GM23338 (cell line): ENCODE results near the gene BMPR1B. TPM values are rescaled to one million over a fixed set of nuclear protein-coding genes. Genes with fewer than 3 reads are reported as not detected.

Source experiments
- ATAC-seq: fragments of 200-7000 bp; cut with Tn5 transposase; 3 replicates; pipeline ENCODE4 v1.9.1; 2020
- DNase-seq: peaks from one replicate; pipeline ENCODE4 v3.0.0-alpha.2; 2015; ENCODE audit warnings: low spot score
- H2AFZ ChIP-seq: fragments of 200-600 bp; sonication (generic); 2 replicates; pipeline ENCODE4 v1.8.0; 2016; ENCODE audit warnings: antibody characterized with exemption, mild to moderate bottlenecking, moderate library complexity
- H3F3A ChIP-seq: fragments of 200-600 bp; sonication (generic); replicated peaks from 2 replicates; pipeline ENCODE4 v1.8.0; 2017; ENCODE audit warnings: antibody characterized with exemption, mixed run types, low read depth
- H3K27ac ChIP-seq: fragments of 200-600 bp; sonication (generic); 2 replicates; pipeline ENCODE4 v1.6.1; 2016; ENCODE audit warnings: low read depth
- H3K27me3 ChIP-seq: fragments of 200-600 bp; sonication (generic); 2 replicates; pipeline ENCODE4 v1.8.0; 2016; ENCODE audit warnings: mild to moderate bottlenecking, mixed run types, moderate library complexity; ENCODE audit not compliant: insufficient read depth
- H3K36me3 ChIP-seq: fragments of 200-600 bp; sonication (generic); 2 replicates; pipeline ENCODE4 v1.8.0; 2016; ENCODE audit warnings: mild to moderate bottlenecking; ENCODE audit not compliant: insufficient read depth
- H3K4me1 ChIP-seq: fragments of 200-600 bp; sonication (generic); 2 replicates; pipeline ENCODE4 v1.8.0; 2016; ENCODE audit warnings: mild to moderate bottlenecking, moderate library complexity; ENCODE audit not compliant: insufficient read depth
- H3K4me2 ChIP-seq: fragments of 200-600 bp; sonication (generic); 2 replicates; pipeline ENCODE4 v1.7.1; 2017; ENCODE audit warnings: mixed run types
- H3K4me3 ChIP-seq: fragments of 200-600 bp; sonication (generic); 2 replicates; pipeline ENCODE4 v1.6.1; 2016; ENCODE audit warnings: mixed run types
- H3K79me2 ChIP-seq: fragments of 200-600 bp; sonication (generic); replicated peaks from 2 replicates; pipeline ENCODE4 v1.8.0; 2017; ENCODE audit warnings: mild to moderate bottlenecking; ENCODE audit not compliant: insufficient read depth
- H3K9me2 ChIP-seq: fragments of 200-600 bp; sonication (generic); 2 replicates; pipeline ENCODE4 v1.8.0; 2017; ENCODE audit not compliant: insufficient read depth
- H4K20me1 ChIP-seq: fragments of 200-600 bp; sonication (generic); replicated peaks from 2 replicates; pipeline ENCODE4 v1.8.0; 2017; ENCODE audit warnings: mild to moderate bottlenecking; ENCODE audit not compliant: insufficient read depth
- H3K27ac Mint-ChIP-seq: 2 replicates; pipeline ENCODE4 v1.8.0; 2020; ENCODE audit warnings: inconsistent platforms, mild to moderate bottlenecking, moderate library complexity, mixed read lengths
- H3K27me3 Mint-ChIP-seq: 3 replicates; pipeline ENCODE4 v1.8.0; 2022; ENCODE audit warnings: low read depth, mild to moderate bottlenecking, moderate library complexity, mixed read lengths, inconsistent platforms; ENCODE audit not compliant: insufficient read depth, poor library complexity
- H3K36me3 Mint-ChIP-seq: 3 replicates; pipeline ENCODE4 v1.8.0; 2021; ENCODE audit warnings: low read depth, mild to moderate bottlenecking, inconsistent platforms, moderate library complexity, mixed read lengths
- H3K4me1 Mint-ChIP-seq: 3 replicates; pipeline ENCODE4 v1.8.0; 2020; ENCODE audit warnings: mild to moderate bottlenecking, inconsistent platforms, mixed read lengths
- H3K4me3 Mint-ChIP-seq: 3 replicates; pipeline ENCODE4 v1.8.0; 2021; ENCODE audit warnings: moderate library complexity, mild to moderate bottlenecking, inconsistent platforms, mixed read lengths
- H3K9me3 Mint-ChIP-seq: 3 replicates; pipeline ENCODE4 v1.8.0; 2020; ENCODE audit warnings: moderate library complexity, mild to moderate bottlenecking, inconsistent platforms, mixed read lengths
- CREB1 ChIP-seq: fragments of 250-450 bp; sonication (Bioruptor Pico); IDR thresholded peaks from 2 replicates; pipeline ENCODE4 v1.5.0; 2020; ENCODE audit warnings: low read depth, mild to moderate bottlenecking, moderate library complexity
- STAT1 ChIP-seq: IDR thresholded peaks from one replicate; pipeline ENCODE4 v1.6.1; 2016; ENCODE audit warnings: antibody characterized with exemption; ENCODE audit not compliant: unreplicated experiment
- ZNF114 ChIP-seq: fragments of 250-450 bp; sonication (Bioruptor Pico); IDR thresholded peaks from 2 replicates; pipeline ENCODE4 v1.5.0; 2020; ENCODE audit warnings: mild to moderate bottlenecking, moderate library complexity
- ZNF331 ChIP-seq: fragments of 250-450 bp; sonication (Bioruptor Pico); IDR thresholded peaks from 2 replicates; pipeline ENCODE4 v1.5.0; 2020; ENCODE audit warnings: low read depth, mild to moderate bottlenecking, moderate library complexity
- polyA plus RNA-seq: library from polyadenylated mRNA; unstranded; fragments of >200 nt; fragmentation: Nextera tagmentation; extraction: Ambion mirVana; gene quantifications from 2 replicates; pipeline ENCODE4 v1.2.1, GENCODE V29; 2016
- total RNA-seq: library from RNA; depleted of rRNA; stranded (reverse); fragments of >200 nt; shearing (Covaris generic); gene quantifications from 2 replicates; pipeline ENCODE4 v1.2.3, GENCODE V29; 2014
- TF ChIP-seq, protein P1 (sequence below): IDR thresholded peaks from 2 replicates; pipeline ENCODE4 v1.6.1; 2016; ENCODE audit warnings: antibody characterized with exemption
- TF ChIP-seq, protein P2 (sequence below), 2 experiments: fragments of 200-600 bp in 1 of 2; sonication (generic) in 1 of 2; conservative IDR thresholded peaks; 2 replicates each; pipeline versions ENCODE4 v1.5.1 to v1.6.1; 2016 to 2017; ENCODE audit warnings: antibody characterized with exemption in 2 of 2, low read depth in 2 of 2, mild to moderate bottlenecking in 2 of 2, moderate library complexity in 1 of 2
- TF ChIP-seq, protein P3 (sequence below): IDR thresholded peaks from one replicate; pipeline ENCODE4 v1.6.1; 2018; ENCODE audit warnings: antibody characterized with exemption; ENCODE audit not compliant: unreplicated experiment
- TF ChIP-seq, protein P4 (sequence below): fragments of 250-450 bp; sonication (Bioruptor Pico); IDR thresholded peaks from 2 replicates; pipeline ENCODE4 v1.5.0; 2020; ENCODE audit warnings: mild to moderate bottlenecking, moderate library complexity

BMPR1B gene
- total and polyA plus RNA-seq, 2 experiments from 2014 or later = 0.48 to 1.0 TPM

DNA sequence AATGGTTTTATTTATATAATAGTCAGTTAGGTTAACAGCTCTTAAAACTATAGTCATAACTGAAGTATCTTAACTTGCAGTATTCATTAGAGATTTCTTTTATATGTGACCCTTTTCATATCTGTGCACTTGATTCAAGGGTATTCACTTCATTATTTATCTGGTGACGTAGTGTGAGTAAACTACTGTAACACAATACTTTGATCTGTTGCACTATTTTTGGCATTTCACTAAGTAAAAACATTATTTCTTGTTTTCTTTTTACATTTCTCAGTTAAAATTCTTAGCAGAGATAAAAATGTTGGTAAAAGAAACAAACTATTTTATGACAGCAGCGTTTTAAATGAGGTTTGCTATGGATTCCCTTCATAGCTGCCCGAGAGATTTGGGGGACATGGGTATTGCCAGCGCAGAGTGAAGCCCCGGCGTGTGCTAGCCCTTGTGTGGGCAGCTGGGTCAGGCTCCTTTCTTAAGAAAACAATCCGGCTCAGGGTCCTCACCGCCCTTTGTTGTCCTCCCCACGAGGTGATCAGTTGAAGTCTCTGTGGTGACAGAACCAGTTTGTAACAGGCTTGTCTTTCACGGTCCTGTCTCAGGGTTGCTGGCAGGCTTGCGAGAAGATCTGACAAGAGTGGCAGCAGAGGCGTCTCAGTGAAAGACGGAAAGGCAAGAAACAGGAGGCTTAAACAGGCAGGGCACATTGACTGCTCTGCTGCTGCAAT lies 293.4 kb downstream of the BMPR1B start:
- Histone ChIP-seq H3K4me1 (no peaks in the 10 kb centered on the region), H3K79me2 (no peaks in the 10 kb centered on the region), H2AFZ (peak overlapping the region; percentile 81; the same call in 1 of the 2 replicates), H3K27me3 (no peaks in the 10 kb centered on the region), H3K9me2 (no peaks in the 10 kb centered on the region), H3K36me3 (no peaks in the 10 kb centered on the region), H3K4me2 (no peak overlapping the region), H4K20me1 (no peaks in the 10 kb centered on the region), H3F3A (no peaks in the 10 kb centered on the region), H3K4me3 (no peak overlapping the region), H3K27ac (no peak overlapping the region)
- H3K36me3 Mint-ChIP-seq = no peaks in the 10 kb centered on the region
- H3K4me3 Mint-ChIP-seq = no peak overlapping the region
- H3K27me3 Mint-ChIP-seq = no peaks in the 10 kb centered on the region
- ATAC-seq = peak; percentile 84
- H3K4me1 Mint-ChIP-seq = peaks cover 5% of the 10 kb centered on the region; the same call in 2 of the 3 replicates
- DNase-seq = peak; percentile 40
- TF ChIP-seq, protein P1, sequence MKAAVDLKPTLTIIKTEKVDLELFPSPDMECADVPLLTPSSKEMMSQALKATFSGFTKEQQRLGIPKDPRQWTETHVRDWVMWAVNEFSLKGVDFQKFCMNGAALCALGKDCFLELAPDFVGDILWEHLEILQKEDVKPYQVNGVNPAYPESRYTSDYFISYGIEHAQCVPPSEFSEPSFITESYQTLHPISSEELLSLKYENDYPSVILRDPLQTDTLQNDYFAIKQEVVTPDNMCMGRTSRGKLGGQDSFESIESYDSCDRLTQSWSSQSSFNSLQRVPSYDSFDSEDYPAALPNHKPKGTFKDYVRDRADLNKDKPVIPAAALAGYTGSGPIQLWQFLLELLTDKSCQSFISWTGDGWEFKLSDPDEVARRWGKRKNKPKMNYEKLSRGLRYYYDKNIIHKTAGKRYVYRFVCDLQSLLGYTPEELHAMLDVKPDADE = no peak
- TF ChIP-seq, protein P2, sequence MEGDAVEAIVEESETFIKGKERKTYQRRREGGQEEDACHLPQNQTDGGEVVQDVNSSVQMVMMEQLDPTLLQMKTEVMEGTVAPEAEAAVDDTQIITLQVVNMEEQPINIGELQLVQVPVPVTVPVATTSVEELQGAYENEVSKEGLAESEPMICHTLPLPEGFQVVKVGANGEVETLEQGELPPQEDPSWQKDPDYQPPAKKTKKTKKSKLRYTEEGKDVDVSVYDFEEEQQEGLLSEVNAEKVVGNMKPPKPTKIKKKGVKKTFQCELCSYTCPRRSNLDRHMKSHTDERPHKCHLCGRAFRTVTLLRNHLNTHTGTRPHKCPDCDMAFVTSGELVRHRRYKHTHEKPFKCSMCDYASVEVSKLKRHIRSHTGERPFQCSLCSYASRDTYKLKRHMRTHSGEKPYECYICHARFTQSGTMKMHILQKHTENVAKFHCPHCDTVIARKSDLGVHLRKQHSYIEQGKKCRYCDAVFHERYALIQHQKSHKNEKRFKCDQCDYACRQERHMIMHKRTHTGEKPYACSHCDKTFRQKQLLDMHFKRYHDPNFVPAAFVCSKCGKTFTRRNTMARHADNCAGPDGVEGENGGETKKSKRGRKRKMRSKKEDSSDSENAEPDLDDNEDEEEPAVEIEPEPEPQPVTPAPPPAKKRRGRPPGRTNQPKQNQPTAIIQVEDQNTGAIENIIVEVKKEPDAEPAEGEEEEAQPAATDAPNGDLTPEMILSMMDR (conservative IDR thresholded peaks at IDR 0.05; ENCODE audit: low read depth in 2 of 2) = no peak
- TF ChIP-seq, protein P3, sequence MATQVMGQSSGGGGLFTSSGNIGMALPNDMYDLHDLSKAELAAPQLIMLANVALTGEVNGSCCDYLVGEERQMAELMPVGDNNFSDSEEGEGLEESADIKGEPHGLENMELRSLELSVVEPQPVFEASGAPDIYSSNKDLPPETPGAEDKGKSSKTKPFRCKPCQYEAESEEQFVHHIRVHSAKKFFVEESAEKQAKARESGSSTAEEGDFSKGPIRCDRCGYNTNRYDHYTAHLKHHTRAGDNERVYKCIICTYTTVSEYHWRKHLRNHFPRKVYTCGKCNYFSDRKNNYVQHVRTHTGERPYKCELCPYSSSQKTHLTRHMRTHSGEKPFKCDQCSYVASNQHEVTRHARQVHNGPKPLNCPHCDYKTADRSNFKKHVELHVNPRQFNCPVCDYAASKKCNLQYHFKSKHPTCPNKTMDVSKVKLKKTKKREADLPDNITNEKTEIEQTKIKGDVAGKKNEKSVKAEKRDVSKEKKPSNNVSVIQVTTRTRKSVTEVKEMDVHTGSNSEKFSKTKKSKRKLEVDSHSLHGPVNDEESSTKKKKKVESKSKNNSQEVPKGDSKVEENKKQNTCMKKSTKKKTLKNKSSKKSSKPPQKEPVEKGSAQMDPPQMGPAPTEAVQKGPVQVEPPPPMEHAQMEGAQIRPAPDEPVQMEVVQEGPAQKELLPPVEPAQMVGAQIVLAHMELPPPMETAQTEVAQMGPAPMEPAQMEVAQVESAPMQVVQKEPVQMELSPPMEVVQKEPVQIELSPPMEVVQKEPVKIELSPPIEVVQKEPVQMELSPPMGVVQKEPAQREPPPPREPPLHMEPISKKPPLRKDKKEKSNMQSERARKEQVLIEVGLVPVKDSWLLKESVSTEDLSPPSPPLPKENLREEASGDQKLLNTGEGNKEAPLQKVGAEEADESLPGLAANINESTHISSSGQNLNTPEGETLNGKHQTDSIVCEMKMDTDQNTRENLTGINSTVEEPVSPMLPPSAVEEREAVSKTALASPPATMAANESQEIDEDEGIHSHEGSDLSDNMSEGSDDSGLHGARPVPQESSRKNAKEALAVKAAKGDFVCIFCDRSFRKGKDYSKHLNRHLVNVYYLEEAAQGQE = no peak
- no peaks in the 10 kb centered on the region for H3K9me3 Mint-ChIP-seq
- H3K27ac Mint-ChIP-seq = peak overlapping the region; percentile 31; the same call in 1 of the 2 replicates

DNA sequence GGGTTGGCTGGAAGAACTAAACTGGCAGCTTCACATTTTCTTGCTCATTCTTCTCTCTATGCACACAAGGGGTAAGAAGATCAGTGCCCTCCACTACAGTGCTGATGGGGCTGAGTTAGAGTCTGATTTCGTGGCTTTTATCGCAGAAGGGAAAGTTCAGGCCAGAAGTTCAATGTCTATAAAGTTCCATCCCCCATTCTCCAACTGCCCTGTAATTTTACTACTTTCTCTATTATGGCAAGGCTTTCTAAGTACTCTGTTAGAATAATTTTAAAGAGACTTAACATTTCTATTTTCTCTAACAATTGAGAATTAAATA lies 293.9 kb downstream of the BMPR1B start:
- H3K36me3 ChIP-seq = no peaks in the 10 kb centered on the region
- Mint-ChIP-seq H3K9me3 (no peaks in the 10 kb centered on the region), H3K4me1 (peaks cover 5% of the 10 kb centered on the region; the same call in 2 of the 3 replicates), H3K36me3 (no peaks in the 10 kb centered on the region), H3K4me3 (no peak overlapping the region), H3K27ac (no peak overlapping the region), H3K27me3 (no peaks in the 10 kb centered on the region)
- H3K4me2 ChIP-seq = no peak overlapping the region
- H3F3A ChIP-seq = no peaks in the 10 kb centered on the region
- H3K27me3 ChIP-seq = no peaks in the 10 kb centered on the region
- no peak for DNase-seq
- no peaks in the 10 kb centered on the region for H3K9me2 ChIP-seq
- no peak overlapping the region for H3K4me3 ChIP-seq
- H3K79me2 ChIP-seq = no peaks in the 10 kb centered on the region
- H3K4me1 ChIP-seq = no peaks in the 10 kb centered on the region
- no peak for ATAC-seq
- H4K20me1 ChIP-seq = no peaks in the 10 kb centered on the region
- no peak overlapping the region for H3K27ac ChIP-seq
- peak overlapping the region; percentile 81; the same call in 1 of the 2 replicates for H2AFZ ChIP-seq
- TF ChIP-seq STAT1 = no peak
- TF ChIP-seq ZNF331 (CRISPR knock-in tag) = no peak
- TF ChIP-seq CREB1 (CRISPR knock-in tag) = no peak
- TF ChIP-seq, protein P4, sequence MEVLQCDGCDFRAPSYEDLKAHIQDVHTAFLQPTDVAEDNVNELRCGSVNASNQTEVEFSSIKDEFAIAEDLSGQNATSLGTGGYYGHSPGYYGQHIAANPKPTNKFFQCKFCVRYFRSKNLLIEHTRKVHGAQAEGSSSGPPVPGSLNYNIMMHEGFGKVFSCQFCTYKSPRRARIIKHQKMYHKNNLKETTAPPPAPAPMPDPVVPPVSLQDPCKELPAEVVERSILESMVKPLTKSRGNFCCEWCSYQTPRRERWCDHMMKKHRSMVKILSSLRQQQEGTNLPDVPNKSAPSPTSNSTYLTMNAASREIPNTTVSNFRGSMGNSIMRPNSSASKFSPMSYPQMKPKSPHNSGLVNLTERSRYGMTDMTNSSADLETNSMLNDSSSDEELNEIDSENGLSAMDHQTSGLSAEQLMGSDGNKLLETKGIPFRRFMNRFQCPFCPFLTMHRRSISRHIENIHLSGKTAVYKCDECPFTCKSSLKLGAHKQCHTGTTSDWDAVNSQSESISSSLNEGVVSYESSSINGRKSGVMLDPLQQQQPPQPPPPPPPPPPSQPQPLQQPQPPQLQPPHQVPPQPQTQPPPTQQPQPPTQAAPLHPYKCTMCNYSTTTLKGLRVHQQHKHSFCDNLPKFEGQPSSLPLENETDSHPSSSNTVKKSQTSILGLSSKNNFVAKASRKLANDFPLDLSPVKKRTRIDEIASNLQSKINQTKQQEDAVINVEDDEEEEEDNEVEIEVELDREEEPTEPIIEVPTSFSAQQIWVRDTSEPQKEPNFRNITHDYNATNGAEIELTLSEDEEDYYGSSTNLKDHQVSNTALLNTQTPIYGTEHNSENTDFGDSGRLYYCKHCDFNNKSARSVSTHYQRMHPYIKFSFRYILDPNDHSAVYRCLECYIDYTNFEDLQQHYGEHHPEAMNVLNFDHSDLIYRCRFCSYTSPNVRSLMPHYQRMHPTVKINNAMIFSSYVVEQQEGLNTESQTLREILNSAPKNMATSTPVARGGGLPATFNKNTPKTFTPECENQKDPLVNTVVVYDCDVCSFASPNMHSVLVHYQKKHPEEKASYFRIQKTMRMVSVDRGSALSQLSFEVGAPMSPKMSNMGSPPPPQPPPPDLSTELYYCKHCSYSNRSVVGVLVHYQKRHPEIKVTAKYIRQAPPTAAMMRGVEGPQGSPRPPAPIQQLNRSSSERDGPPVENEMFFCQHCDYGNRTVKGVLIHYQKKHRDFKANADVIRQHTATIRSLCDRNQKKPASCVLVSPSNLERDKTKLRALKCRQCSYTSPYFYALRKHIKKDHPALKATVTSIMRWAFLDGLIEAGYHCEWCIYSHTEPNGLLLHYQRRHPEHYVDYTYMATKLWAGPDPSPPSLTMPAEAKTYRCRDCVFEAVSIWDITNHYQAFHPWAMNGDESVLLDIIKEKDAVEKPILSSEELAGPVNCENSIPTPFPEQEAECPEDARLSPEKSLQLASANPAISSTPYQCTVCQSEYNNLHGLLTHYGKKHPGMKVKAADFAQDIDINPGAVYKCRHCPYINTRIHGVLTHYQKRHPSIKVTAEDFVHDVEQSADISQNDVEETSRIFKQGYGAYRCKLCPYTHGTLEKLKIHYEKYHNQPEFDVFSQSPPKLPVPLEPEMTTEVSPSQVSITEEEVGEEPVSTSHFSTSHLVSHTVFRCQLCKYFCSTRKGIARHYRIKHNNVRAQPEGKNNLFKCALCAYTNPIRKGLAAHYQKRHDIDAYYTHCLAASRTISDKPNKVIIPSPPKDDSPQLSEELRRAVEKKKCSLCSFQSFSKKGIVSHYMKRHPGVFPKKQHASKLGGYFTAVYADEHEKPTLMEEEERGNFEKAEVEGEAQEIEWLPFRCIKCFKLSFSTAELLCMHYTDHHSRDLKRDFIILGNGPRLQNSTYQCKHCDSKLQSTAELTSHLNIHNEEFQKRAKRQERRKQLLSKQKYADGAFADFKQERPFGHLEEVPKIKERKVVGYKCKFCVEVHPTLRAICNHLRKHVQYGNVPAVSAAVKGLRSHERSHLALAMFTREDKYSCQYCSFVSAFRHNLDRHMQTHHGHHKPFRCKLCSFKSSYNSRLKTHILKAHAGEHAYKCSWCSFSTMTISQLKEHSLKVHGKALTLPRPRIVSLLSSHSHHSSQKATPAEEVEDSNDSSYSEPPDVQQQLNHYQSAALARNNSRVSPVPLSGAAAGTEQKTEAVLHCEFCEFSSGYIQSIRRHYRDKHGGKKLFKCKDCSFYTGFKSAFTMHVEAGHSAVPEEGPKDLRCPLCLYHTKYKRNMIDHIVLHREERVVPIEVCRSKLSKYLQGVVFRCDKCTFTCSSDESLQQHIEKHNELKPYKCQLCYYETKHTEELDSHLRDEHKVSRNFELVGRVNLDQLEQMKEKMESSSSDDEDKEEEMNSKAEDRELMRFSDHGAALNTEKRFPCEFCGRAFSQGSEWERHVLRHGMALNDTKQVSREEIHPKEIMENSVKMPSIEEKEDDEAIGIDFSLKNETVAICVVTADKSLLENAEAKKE (CRISPR knock-in tag) = no peak
- TF ChIP-seq ZNF114 (CRISPR knock-in tag) = no peak
